ENCODE results near the gene ZNF418.
"Not testable (repeated sequence)": the region's sequence is repeated elsewhere in the genome, so short reads cannot be mapped to it uniquely, and the experiment has no call there.

GRCh38 chr19:57890706-57891105 lies 44.5 kb downstream of the ZNF418 start:
- TF ChIP-seq EP300, CTCF (IDR thresholded peaks at IDR 0.05): not testable (repeated sequence)

Measured in esophagus muscularis mucosa (tissue), 3 donors.